Endometrial microvascular endothelial cells (primary cell): ENCODE measurements around the gene SPATC1L. TPM values are rescaled to one million over a fixed set of nuclear protein-coding genes. Genes with fewer than 3 reads are reported as not detected.

ENCODE experiments used
- in situ Hi-C: cut with HindIII; loops from 2 replicates; pipeline ENCODE4 v1.10.0; 2017; ENCODE audit warnings: low sequenced_read_pairs, low pct_unique_long_range_greater_than_20kb; ENCODE audit errors: inconsistent ontology term
- total RNA-seq: library from RNA; depleted of rRNA; stranded (reverse); fragments of >200 nt; gene quantifications from one replicate; pipeline ENCODE4 v1.2.3, GENCODE V29; 2015; ENCODE audit errors: inconsistent ontology term

Gene SPATC1L
- total RNA-seq, 1 donor from 2014 or later = 24.8 TPM

GRCh38 chr21:46116776-46117585, 67.3 kb downstream of the SPATC1L start:
- in situ Hi-C loops = no loop called here

GRCh38 chr21:46116189-46116775, 68.0 kb downstream of the SPATC1L start:
- in situ Hi-C loops = no loop called here

GRCh38 chr21:46115441-46116188, 68.6 kb downstream of the SPATC1L start:
- in situ Hi-C loops = no loop called here

- in situ Hi-C loops = no loop called here
Observed at GRCh38 chr21:46114963-46115362, 69.3 kb downstream of the SPATC1L start.

GRCh38 chr21:46113497-46114176, 70.6 kb downstream of the SPATC1L start:
- in situ Hi-C loops = no loop called here

GRCh38 chr21:46112725-46113215, 71.5 kb downstream of the SPATC1L start:
- in situ Hi-C loops = no loop called here

GRCh38 chr21:46111857-46112724, 72.2 kb downstream of the SPATC1L start:
- in situ Hi-C loops = no loop called here

GRCh38 chr21:46111193-46111571, 73.1 kb downstream of the SPATC1L start:
- in situ Hi-C loops = no loop called here

Other genes starting within 250 kb of the SPATC1L start
- 30.2 TPM for gene COL6A1, start 202.7 kb downstream of the SPATC1L start, total RNA-seq
- 11.2 TPM for gene COL6A2, start 86.3 kb downstream of the SPATC1L start, total RNA-seq
- not detected for gene FTCD, start 28.9 kb downstream of the SPATC1L start, total RNA-seq
- gene LSS, start 44.3 kb upstream of the SPATC1L start, total RNA-seq = 57.2 TPM
- 57.1 TPM for gene MCM3AP, start 101.2 kb upstream of the SPATC1L start, total RNA-seq
- 9.0 TPM for gene YBEY, start 101.9 kb upstream of the SPATC1L start, total RNA-seq
- gene C21orf58, start 139.4 kb upstream of the SPATC1L start, total RNA-seq = 6.7 TPM
- 17.8 TPM for gene PCNT, start 139.7 kb upstream of the SPATC1L start, total RNA-seq